AG08395 (cell line): ENCODE results near the gene RELN.

Experiments used
- DNase-seq: peaks from one replicate; pipeline ENCODE4 v3.0.0; 2012; ENCODE audit warnings: mixed read lengths, low spot score

Gene RELN

DNA sequence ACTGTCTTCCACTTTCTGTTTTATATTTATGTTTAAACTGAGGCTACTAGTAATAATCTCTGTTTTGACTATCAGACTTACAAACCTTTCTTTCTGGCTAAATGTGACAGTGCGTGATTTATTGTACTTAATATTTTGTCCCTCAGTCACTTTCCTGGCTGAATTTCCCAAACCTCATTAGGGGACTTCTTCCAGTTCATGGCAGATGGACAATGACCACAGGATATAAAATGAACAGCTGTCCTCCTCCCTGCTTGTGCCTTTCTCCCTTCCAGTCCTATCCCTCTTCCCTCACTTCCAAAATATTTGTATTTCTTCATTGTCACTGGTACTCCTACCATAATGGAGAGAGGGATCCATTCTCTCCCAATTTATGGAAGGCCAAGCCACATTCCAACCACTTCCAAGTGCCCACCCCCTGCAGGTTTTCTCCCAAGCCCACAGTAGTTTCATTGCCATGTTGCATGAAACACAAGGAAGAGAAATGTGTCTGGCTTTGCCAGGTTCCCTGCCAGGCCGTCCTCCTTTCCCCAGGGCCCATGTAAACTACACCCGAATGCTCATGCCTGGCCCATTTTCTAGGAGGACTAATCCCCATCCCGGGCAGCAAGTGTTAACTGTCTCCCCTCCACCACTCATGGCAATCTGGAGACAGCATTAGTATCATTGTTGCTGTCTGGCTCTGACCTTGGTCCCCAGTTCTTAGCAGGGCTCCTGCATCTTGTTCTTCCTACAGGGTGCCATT is 273.9 kb downstream of the RELN start:
- no peak for DNase-seq

DNA sequence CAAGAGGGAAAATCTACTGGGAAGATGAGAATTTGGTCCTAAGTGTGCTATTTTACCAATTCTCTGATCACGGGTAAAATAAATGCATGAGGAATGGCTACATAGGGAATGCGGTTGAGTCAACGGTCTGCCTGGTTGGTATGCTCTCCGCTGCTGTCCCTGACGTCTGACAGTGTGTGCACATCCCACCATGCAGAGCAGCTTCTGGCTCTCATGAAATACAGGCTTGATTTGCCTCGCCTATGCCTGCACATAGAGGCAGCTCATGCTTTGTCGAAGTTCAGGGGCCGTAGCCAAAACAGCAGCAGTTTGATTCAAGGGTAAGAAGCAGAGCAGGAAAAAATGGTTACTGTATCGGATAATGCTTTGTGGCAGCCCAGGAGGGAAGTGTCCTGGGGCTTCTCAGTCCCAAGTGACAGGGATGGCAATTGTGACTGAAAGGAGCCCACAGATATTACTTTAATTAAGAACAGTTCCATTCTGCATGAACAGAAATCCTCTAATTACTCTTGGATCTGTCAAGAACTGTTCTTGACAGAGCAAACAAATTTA is 275.0 kb downstream of the RELN start:
- DNase-seq, result no peak

DNA sequence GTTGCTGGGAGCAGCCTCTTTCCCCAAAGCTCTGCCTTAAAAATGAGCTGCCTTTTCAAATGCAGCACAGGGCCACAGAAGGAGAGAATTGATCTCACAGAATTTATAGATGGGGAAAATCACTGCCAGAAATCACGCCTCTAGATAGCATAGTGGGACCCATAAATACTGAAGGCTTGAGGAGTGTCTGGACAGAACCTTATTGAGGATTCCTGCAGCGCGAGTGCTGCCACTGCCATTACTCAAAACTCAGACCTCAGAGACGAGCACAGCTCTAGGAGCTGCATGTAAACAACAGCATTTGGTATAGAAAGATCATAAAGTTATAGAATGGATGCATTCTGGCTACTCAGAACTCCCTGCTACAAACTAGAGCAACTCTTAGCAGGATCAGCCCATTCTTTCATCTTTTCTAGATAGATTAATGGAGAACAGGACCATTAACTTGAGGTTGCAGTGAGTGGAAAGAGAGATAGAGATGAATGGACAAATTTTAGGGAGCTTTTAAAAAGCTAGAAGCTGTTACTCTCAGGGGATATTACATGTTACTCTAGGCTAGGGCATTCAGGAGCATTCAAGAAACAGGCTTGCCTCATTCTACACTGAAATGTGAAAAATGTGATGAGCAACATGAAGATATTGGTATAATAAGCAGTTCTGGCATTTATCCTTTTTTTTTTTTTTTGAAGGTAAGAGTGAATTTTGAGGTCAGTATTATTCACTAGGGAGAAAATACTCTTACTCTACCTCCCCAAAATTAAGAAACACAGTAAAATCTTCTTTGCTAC is 276.3 kb downstream of the RELN start:
- DNase-seq, result no peak

DNA sequence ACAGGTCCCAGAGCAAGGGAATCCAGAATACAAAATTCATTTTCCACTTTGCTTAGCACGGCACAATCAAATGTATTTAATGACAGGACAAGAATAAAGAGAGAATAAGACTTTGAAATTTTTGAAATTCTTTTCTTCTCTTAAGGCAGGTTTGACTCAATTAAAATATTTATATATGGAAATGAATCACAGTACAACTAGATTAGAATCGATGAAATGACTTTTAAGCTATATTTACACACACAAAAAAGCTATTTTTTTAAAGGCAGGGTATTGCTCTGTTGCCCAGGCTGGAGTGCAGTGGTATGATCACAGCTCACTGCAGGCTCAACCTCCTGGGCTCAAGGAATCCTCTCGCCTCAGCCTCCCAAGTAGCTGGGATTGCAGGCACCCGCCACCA is 278.0 kb downstream of the RELN start:
- DNase-seq, result no peak

DNA sequence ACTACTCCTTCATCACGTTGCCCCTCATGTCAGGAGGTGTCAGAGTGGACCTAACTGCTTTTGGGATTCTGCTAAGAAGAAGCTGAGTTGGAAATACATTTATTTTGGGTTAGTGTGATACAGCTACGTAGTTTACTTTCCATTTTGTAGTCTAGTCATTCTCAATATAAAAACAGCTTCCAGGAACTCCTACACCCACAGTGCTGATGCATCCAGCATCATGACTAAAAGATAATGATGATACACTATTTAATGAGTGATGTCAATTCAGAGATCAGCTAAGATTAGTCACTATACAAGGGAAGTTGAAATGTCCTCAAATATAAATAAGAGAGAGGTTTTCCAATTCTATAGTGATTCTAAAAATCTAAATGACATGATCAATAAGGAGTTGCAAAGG is 279.2 kb downstream of the RELN start:
- DNase-seq, result no peak

DNA sequence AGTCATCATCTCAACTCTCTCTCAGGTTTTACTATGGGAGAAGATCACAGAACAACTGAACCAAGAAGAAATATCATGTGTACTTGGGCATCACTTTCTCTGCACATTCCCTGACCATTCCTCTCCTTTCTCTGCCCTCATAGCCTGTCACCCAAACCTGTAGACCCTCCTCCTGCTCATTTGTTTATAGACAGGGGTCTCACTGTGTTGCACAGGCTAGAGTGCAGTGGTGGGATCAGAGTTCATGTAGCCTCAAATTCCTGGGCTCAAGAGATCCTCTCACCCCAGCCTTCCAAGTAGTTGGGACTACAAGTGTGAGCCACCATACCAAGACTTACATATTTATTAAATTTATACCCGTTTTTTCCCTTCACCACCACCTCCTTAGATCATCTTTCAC is 282.7 kb downstream of the RELN start:
- DNase-seq, result no peak

DNA sequence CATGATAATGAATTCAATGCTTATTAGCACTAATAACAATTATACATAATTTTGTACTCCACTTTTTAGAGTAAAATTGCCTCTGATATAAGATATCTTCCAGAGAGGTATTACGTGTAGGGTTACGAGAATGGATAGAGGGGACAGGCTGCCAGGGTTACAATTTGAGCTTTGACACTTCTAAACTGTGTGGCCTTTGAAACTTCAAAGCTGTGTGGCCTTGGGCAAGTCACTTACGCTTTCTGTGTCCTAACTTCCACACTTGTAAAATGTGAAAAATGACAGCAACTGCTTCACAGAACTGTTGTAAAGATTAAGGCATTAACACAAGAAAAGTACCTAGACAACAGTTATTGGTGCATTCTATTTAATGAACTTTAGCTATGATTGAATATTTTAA is 283.9 kb downstream of the RELN start:
- no peak for DNase-seq

DNA sequence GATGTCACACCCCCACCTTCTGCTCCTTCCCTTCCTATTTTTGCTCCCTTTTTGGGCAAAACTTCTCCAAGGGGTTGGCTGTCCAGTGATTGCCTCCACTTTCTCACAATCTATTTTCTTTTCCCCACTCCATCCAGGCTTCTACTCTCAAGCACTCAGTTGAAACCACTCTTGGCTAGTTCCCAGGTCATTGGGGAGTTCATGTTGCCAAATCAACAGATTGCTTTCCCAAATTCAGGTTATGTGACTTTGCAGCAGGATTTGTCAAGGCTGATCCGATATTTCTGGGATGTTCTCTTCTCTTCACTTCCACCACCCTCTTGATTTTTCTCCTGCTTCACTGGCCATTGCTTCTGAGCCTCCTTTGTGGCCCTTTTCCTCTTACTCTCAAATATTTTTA is 284.8 kb downstream of the RELN start:
- DNase-seq, result no peak

DNA sequence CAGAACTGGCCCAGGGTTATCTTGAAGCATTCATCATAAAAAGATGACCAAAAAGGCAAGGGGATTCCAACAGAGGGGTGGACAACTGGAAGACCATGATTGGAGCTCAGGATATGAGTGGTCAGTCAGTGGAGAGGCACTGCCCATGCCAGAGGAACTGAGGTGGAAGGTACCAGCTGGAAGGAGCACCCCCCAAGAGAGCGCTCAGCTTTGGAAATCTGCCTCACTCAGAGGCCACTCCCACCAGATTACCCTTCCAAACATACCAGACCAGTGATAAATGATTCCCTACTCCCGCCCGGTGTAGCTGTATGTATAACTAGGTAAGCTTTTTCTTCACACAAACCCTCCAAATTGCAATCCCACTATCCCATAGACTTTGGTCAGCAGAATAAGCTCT is 286.5 kb downstream of the RELN start:
- no peak for DNase-seq

DNA sequence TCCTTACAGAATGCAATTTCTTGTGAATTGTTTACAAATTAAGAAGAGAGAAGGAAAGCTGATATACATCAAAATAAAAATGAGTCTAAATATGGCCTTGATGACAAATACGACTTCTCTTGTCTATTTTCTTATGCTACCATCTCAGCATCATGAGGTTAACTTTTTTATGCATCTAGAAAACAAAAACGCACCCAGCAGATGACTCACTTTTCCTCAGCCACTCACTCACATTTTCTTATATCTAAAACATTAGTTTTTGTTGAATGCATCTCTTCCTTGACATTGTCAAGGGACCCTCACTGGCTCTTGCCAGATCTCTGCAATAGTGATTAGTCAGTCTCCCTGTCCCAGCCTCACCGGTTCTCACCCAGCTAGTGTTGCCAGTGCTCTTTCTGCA is 287.0 kb downstream of the RELN start:
- DNase-seq, result no peak

DNA sequence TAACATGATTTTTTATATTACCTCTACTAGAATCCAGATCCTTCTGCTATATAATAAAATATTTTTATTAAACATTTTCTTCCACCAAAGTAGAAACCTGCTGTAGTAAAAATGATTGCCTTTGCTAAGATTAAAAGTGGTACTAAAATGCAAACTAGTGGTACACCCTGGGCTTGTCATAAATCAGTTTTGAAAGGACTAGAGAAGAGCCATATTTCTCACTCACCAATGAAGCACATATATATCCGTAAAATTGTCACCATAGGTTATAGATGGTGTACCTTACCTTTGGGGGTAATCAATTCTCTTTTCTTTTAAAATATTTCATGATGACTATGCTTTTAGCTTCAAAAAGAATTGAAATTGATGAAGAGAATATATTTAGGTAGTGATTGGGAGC is 290.4 kb downstream of the RELN start:
- DNase-seq, result no peak

DNA sequence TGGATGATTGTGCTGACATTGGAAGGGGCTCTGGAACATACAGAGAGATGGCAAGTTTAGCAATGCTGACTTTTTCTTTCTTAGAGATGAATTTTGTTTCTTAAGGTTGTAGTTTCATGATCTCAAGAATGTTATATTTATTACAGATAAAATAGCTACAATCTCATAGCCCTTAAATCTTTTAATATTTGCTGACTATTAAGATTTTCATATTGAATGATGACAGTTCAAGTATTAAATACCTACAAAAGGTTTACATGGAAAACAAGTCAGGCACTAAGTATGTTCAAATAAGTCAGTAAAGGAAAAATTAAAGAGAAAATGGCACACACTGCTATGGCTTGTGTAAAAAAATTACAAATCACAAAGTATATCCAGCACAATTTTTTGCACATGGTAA is 291.4 kb downstream of the RELN start:
- DNase-seq, result no peak

DNA sequence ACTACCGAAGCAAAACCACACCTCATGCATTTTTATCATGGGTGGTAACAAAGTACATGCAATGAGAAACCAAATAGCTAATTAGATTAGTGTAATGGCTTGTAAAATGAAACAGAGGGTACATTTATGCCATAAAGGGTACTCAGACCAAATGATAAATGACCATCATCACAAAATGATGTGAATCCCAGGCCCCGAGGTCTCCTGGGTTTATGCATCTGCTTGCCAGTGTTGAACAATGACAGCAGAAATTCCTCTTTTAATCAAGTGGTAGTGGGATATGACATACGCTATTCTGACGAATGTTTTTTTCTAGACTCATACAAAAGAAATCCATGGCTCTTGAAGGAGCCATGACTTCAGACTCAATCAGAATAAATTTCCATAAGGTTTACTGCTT is 293.9 kb downstream of the RELN start:
- no peak for DNase-seq

DNA sequence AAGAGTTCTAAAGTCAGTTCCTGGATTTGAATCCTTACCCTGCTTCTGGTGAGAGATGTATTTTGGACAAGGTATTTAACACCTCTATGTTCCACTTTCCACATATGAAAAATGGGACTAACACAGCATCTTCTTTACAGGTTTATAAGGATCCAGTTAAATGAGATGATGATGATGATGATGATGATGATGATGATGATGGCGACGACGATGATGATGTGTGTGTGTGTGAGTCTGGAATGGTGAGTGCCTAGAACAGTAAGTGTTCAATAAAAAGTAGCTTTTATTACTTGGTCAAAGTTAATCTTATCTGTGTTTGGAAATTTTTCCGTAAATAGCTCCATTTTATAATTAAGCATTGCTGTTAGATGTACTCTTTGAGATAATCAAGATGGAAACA is 295.2 kb downstream of the RELN start:
- no peak for DNase-seq

DNA sequence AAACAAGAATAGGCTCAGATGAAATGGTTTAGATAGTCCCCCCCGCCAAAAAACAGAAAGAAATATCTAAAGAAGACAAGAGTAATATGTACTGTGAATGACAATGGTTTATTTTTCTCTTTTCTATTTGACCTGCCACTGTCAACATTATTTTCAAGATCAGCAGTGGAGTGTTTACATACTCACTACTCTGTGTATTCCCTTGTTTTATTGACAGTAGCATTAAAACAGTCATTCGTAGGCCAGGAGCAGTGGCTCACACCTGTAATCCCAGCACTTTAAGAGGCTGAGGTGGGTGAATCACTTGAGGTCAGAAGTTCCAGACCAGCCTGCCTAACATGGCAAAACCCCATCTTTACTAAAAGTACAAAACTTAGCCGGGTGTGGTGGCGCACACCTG is 298.2 kb downstream of the RELN start:
- no peak for DNase-seq

DNA sequence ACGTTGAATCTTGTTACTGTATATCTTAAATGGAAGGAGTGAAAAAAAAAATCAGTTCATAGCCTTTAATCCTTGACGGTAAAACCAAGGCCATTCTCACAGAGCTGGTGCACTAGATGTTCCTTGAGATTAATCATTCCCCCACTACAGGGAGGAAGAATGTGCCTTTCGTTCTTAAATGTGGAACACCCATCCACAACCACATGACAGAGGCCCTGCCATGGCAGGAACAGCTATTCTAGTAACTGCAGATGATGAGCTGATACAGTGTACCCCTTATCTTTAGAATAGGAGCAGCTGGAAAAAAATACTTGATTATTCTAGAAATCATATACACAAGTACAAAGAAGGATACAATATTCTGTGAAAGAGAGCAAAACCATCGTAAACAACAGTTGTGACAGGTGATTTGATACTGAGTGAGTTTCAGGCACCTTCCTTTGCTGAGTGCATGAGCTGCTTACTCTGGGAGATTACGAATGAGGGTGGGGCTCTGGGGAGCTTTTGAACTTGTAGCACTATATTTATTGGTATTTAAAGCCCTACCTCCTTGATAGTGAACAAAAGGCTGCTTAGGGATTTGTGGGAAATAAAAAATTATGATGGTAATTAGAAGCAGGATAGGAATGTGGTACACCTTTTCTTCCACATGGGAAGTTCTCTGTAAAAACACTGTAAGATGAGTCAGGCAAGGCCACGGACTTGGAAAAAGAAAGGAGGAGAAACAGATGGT is 299.1 kb downstream of the RELN start:
- no peak for DNase-seq

DNA sequence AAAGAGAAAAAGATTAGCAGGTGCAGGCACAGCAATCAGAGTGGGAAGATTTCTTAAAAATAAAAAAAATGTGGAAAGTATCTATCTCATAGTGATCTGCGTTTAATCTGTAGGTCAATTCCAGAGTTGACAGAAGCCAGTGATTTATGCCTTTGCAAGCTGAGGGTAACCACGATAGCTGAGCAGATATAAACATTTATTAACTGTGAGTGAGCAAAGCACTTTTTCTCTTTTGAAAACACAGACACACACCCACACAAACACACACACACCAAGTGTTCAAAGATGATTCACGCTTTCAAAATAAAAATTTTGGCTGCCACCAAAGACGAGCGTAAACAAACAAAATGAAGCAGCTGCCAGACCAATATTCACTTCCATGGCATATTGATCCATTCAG is 300.2 kb downstream of the RELN start:
- DNase-seq, result no peak

DNA sequence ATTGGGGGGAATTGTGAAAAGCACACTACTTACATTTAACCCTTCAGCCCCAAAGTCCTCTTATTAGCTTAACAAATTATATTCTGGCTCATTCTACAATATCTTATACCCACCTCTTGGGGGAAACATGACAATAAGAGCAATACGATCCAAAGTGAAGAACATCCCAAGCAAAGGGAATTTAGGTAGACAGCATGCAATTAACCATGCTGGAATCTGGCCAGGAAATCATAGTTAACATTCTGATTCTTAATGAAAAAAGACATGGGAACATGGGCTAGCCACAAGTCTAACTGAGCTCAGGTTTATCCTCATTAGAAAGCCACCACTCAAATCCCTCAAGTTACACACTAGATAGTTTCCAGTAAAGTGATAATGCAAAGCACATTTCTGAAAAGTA is 301.5 kb downstream of the RELN start:
- DNase-seq, result no peak

DNA sequence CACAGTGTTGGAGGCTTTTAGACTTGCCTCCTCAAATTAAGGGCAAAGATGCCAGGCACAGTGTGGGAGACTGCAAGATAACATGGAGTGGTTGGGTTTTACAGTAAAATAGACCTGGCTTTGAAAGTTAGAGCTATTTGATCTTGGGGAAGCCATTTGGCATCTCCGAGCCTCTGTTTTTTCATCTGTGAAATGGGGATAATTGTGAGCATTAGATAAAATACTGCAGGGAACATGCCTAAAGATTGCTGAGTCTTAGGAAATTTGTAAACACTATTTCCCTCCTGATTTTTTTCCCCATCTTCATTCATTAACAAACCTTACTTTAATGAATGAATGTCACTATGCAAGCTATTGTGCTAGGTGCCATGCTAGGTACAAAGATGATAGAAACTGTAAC is 302.2 kb downstream of the RELN start:
- no peak for DNase-seq

DNA sequence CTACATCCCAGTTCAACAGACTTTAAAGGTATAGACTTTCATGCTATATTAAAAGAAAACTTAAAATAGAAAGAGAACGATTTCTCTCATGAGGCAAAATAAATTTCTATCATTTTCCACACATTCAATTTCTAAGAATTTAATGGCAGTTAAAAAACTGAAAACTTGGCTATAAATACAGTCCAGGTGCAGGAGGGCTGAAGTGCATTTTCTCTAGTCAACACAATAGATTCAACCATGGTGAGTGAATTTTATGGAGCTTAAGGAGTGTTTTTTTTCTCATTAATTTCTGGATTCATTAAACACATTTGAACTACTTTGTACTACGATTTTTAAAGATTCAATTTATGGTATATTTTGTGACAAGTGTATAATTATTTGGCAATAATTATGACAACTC is 302.7 kb downstream of the RELN start:
- DNase-seq, result no peak

DNA sequence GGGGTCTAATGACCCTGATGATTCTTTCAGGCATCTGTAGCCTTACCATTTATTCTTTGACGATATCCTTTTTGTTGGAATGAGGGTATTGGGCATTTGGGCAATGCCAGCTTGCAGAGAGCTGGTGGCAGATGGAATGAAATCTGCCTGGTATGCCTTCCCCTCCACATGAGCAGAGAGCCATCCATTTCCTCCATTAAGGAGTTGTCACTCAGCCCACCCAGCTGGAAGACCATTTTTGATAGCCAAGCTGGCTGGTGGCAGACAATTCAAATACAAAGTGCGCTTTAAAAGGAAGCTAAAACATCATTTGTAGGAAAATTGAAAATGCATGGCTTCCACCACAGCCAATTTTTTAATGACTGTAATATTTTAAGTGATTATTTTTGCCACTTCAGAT is 303.4 kb downstream of the RELN start:
- DNase-seq, result no peak

DNA sequence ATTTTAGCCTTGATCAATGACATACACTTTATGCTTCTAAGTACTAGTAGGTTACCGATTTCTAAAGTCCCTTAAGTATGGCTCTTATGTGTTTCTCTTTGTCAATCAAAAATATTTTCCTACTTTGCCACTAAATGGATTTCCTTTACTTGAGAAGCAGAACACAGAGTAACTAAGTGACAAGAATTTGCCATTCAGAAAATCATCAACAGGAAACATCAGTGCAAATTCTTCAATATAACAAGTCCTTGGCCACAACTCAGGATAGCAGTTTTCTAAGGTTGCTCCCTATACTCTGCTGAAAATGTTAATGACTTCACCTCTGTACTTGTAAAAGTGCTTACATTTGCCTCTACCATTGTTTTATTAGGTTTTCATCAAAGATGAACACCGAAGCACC is 303.8 kb downstream of the RELN start:
- no peak for DNase-seq

DNA sequence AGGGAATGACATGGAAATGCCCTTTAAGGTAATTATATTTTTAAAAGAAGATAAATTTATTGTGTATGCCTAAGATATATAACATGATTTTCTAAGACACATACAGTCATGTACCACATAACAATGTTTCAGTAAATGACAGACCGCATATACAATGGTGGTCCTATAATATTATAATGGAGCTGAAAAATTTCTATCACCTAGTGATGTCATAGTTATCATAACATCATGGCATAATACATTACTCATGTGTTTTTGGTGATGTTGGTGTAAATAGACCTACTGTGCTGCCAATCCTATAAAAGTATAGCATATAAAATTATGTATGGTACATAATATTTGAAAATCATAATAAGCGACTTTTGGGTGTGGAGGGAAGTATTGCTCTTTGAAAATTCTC is 306.1 kb downstream of the RELN start:
- no peak for DNase-seq
